HG03378 (cell line): ENCODE data around the gene ZBED3.
"Not testable (repeated sequence)": the region's sequence is repeated elsewhere in the genome, so short reads cannot be mapped to it uniquely, and the experiment has no call there.

Experiments used
- ATAC-seq: cut with Tn5 transposase; IDR thresholded peaks from one replicate; pipeline ENCODE4 v1.9.1; 2021; ENCODE audit warnings: mild to moderate bottlenecking, moderate library complexity; ENCODE audit not compliant: unreplicated experiment

Gene ZBED3

GRCh38 chr5:77086689-77087483 lies at the start of gene ZBED3:
TSS of gene ZBED3 (minus strand) at chr5:77087285. CDS start at chr5:77077878, 9,407 bp downstream.
- ATAC-seq = no peak

GRCh38 chr5:77133061-77133758 lies 46.1 kb upstream of the ZBED3 start:
- no peak for ATAC-seq

GRCh38 chr5:77131361-77131760 lies 44.3 kb upstream of the ZBED3 start:
- no peak for ATAC-seq

GRCh38 chr5:77129391-77129990 lies 42.4 kb upstream of the ZBED3 start:
- no peak for ATAC-seq

GRCh38 chr5:77128411-77129061 lies 41.5 kb upstream of the ZBED3 start:
- ATAC-seq = no peak

GRCh38 chr5:77123057-77123456 lies 36.0 kb upstream of the ZBED3 start:
- no peak for ATAC-seq

GRCh38 chr5:77120706-77121105 lies 33.6 kb upstream of the ZBED3 start:
- no peak for ATAC-seq

- no peak for ATAC-seq
Observed at GRCh38 chr5:77120086-77120485, 33.0 kb upstream of the ZBED3 start.

GRCh38 chr5:77117161-77117560 lies 30.1 kb upstream of the ZBED3 start:
- ATAC-seq = no peak

GRCh38 chr5:77107035-77107434 lies 19.9 kb upstream of the ZBED3 start:
- not testable (repeated sequence) for ATAC-seq

- ATAC-seq = no peak
Observed at GRCh38 chr5:77104813-77105212, 17.7 kb upstream of the ZBED3 start.

GRCh38 chr5:77103457-77103856 lies 16.4 kb upstream of the ZBED3 start:
- ATAC-seq = no peak

GRCh38 chr5:77102549-77102948 lies 15.5 kb upstream of the ZBED3 start:
- ATAC-seq = no peak

- no peak for ATAC-seq
Observed at GRCh38 chr5:77101298-77101697, 14.2 kb upstream of the ZBED3 start.

GRCh38 chr5:77095189-77095588 lies 8.1 kb upstream of the ZBED3 start:
- no peak for ATAC-seq

- no peak for ATAC-seq
Observed at GRCh38 chr5:77087484-77088261, 588 bp upstream of the ZBED3 start.

GRCh38 chr5:77086368-77086688 lies 757 bp downstream of the ZBED3 start:
- no peak for ATAC-seq

- no peak for ATAC-seq
Observed at GRCh38 chr5:77083088-77083487, 4.0 kb downstream of the ZBED3 start.

- ATAC-seq = no peak
Observed at GRCh38 chr5:77082280-77082679, 4.8 kb downstream of the ZBED3 start.

GRCh38 chr5:77080905-77081304 lies 6.2 kb downstream of the ZBED3 start:
- ATAC-seq = no peak

- not testable (repeated sequence) for ATAC-seq
Observed at GRCh38 chr5:77080479-77080878, 6.6 kb downstream of the ZBED3 start.
